GM12878 (cell line): ENCODE results near the gene STON2. TPM values are rescaled to one million over a fixed set of nuclear protein-coding genes. Genes with fewer than 3 reads are reported as not detected.

ENCODE experiments used
- ATAC-seq: fragments of 200-7000 bp; cut with Tn5 transposase; 3 replicates; pipeline ENCODE4 v1.9.1; 2020; ENCODE audit warnings: mild to moderate bottlenecking, moderate library complexity
- BruUV-seq: library from RNA; stranded (reverse); fragments of 400-500 nt; replicated peaks from 2 replicates; lab custom pipeline; 2021; lab: Mats Ljungman, UMichigan
- CTCF ChIA-PET: fragments of 300-600 bp; sonication (Branson Sonifier 250); formaldehyde crosslinking; extraction: SDS; loops from one replicate; lab custom pipeline; 2021; ENCODE audit warnings: inconsistent platforms; lab: Yijun Ruan, JAX
- POLR2A ChIA-PET: fragments of 350-600 bp; formaldehyde crosslinking; extraction: SDS; loops from one replicate; lab custom pipeline; 2021; ENCODE audit warnings: inconsistent platforms; lab: Charles Lee
- RAD21 ChIA-PET: fragments of 300-600 bp; sonication (Branson Sonifier 250); formaldehyde crosslinking; loops from one replicate; lab custom pipeline; 2023; ENCODE audit warnings: antibody characterized with exemption; ENCODE audit not compliant: unreplicated experiment; lab: Charles Lee
- SMC1A ChIA-PET: fragments of 300-600 bp; sonication (Branson Sonifier 250); formaldehyde crosslinking; loops from one replicate; lab custom pipeline; 2023; ENCODE audit not compliant: unreplicated experiment, uncharacterized antibody; lab: Charles Lee
- DNase-seq: peaks from one replicate; pipeline ENCODE4 v3.0.0-alpha.2; 2011; ENCODE audit warnings: low read depth, low spot score
- FAIRE-seq: peaks from 3 replicates; lab custom pipeline; 2011; peaks lifted over from hg19 to GRCh38; lab: Jason Lieb, UNC
- H2AFZ ChIP-seq: 2 replicates; pipeline ENCODE4 v1.6.0; 2011; ENCODE audit warnings: low read depth, low read length, control low read depth; ENCODE audit not compliant: control insufficient read depth
- H3K27ac ChIP-seq: 2 replicates; pipeline ENCODE4 v1.5.1; 2011; ENCODE audit warnings: control low read depth; ENCODE audit not compliant: control insufficient read depth, insufficient read depth
- H3K27me3 ChIP-seq, 2 experiments: replicated peaks in 1 of 2; 2 replicates each; pipeline versions ENCODE4 v1.6.0 to v1.6.1; 2011; ENCODE audit warnings: low read length in 1 of 2; ENCODE audit not compliant: control insufficient read depth in 2 of 2, insufficient read depth in 2 of 2
- H3K36me3 ChIP-seq, 2 experiments: 2 replicates each; pipeline ENCODE4 v1.5.1; 2011; ENCODE audit warnings: low read length in 1 of 2; ENCODE audit not compliant: control insufficient read depth in 2 of 2, insufficient read depth in 2 of 2
- H3K4me1 ChIP-seq: 2 replicates; pipeline ENCODE4 v1.6.1; 2011; ENCODE audit warnings: mild to moderate bottlenecking, low read length, moderate library complexity, mixed read lengths; ENCODE audit not compliant: control insufficient read depth, insufficient read depth
- H3K4me2 ChIP-seq: 2 replicates; pipeline ENCODE4 v1.6.0; 2011; ENCODE audit warnings: control low read depth; ENCODE audit not compliant: control insufficient read depth, insufficient read depth
- H3K4me3 ChIP-seq: fragments of 200-600 bp; sonication (generic); 2 replicates; pipeline ENCODE4 v1.5.1; 2016
- H3K79me2 ChIP-seq: 2 replicates; pipeline ENCODE4 v1.6.0; 2011; ENCODE audit warnings: low read length; ENCODE audit not compliant: control insufficient read depth, insufficient read depth
- H3K9ac ChIP-seq: 2 replicates; pipeline ENCODE4 v1.8.0; 2011; ENCODE audit warnings: low read length, control low read depth, mixed read lengths; ENCODE audit not compliant: control insufficient read depth, insufficient read depth
- H3K9me3 ChIP-seq: replicated peaks from 3 replicates; pipeline ENCODE4 v1.5.1; 2011; ENCODE audit warnings: mild to moderate bottlenecking, low read length; ENCODE audit not compliant: control insufficient read depth, insufficient read depth
- H4K20me1 ChIP-seq: 2 replicates; pipeline ENCODE4 v1.6.0; 2011; ENCODE audit not compliant: control insufficient read depth, insufficient read depth
- ATF7 ChIP-seq: fragments of 450-650 bp; IDR thresholded peaks from 2 replicates; pipeline ENCODE4 v1.6.1; 2016; ENCODE audit warnings: low read depth, mild to moderate bottlenecking
- BCL3 ChIP-seq: IDR thresholded peaks from 2 replicates; pipeline ENCODE4 v1.6.1; 2011; ENCODE audit warnings: borderline replicate concordance, low read depth, mild to moderate bottlenecking, moderate library complexity, low read length; ENCODE audit not compliant: insufficient read depth, poor library complexity, severe bottlenecking
- HDAC6 ChIP-seq: fragments of 200-600 bp; sonication (generic); IDR thresholded peaks from one replicate; pipeline ENCODE4 v1.8.0; 2017; ENCODE audit warnings: antibody characterized with exemption; ENCODE audit not compliant: unreplicated experiment
- IKZF1 ChIP-seq: fragments of 450-650 bp; conservative IDR thresholded peaks from 2 replicates; pipeline ENCODE4 v1.6.1; 2017; ENCODE audit warnings: antibody characterized with exemption, mild to moderate bottlenecking
- IRF5 ChIP-seq: fragments of 450-650 bp; IDR thresholded peaks from 2 replicates; pipeline ENCODE4 v1.6.1; 2017; ENCODE audit warnings: borderline replicate concordance
- JUND ChIP-seq: IDR thresholded peaks from 2 replicates; pipeline ENCODE4 v1.6.1; 2012; ENCODE audit warnings: low read depth, mild to moderate bottlenecking, low read length, improper control_type of control experiment, moderate library complexity
- KDM1A ChIP-seq: fragments of 200-600 bp; sonication (generic); IDR thresholded peaks from 2 replicates; pipeline ENCODE4 v1.6.1; 2016; ENCODE audit warnings: borderline replicate concordance
- NRF1 ChIP-seq: conservative IDR thresholded peaks from 2 replicates; pipeline ENCODE4 v1.6.1; 2011; ENCODE audit warnings: mild to moderate bottlenecking, low read depth, low read length, improper control_type of control experiment
- PAX5 ChIP-seq: IDR thresholded peaks from 2 replicates; pipeline ENCODE4 v1.6.1; 2011; ENCODE audit warnings: low read depth, low read length, borderline replicate concordance
- PKNOX1 ChIP-seq: fragments of 450-650 bp; IDR thresholded peaks from 2 replicates; pipeline ENCODE4 v1.6.1; 2016; ENCODE audit warnings: mild to moderate bottlenecking
- RAD51 ChIP-seq: fragments of 450-650 bp; IDR thresholded peaks from 2 replicates; pipeline ENCODE4 v1.6.1; 2016; ENCODE audit warnings: moderate library complexity, mild to moderate bottlenecking, inconsistent platforms
- RFX5 ChIP-seq: IDR thresholded peaks from 2 replicates; pipeline ENCODE4 v1.6.1; 2011; ENCODE audit warnings: low read depth, low read length, improper control_type of control experiment
- ZBED1 ChIP-seq: IDR thresholded peaks from 2 replicates; pipeline ENCODE4 v1.6.1; 2016; ENCODE audit warnings: borderline replicate concordance
- ZNF384 ChIP-seq: IDR thresholded peaks from 2 replicates; pipeline ENCODE4 v1.6.1; 2012; ENCODE audit warnings: low read depth, mild to moderate bottlenecking, low read length, improper control_type of control experiment, borderline replicate concordance
- ZSCAN29 ChIP-seq: fragments of 450-650 bp; IDR thresholded peaks from 2 replicates; pipeline ENCODE4 v1.6.1; 2017; ENCODE audit warnings: mild to moderate bottlenecking, moderate library complexity
- ZZZ3 ChIP-seq: IDR thresholded peaks from 2 replicates; pipeline ENCODE4 v1.6.1; 2011; ENCODE audit warnings: low read depth; ENCODE audit not compliant: control insufficient read depth, insufficient read length
- WGBS: methylation state at CpG from one replicate; pipeline ENCODE4 v1.1.6; 2016; ENCODE audit warnings: low lambda C conversion rate; ENCODE audit not compliant: insufficient replicate concordance, insufficient coverage; ENCODE audit errors: missing lambda C conversion rate; 5-methylcytosine and 5-hydroxymethylcytosine counted together
- in situ Hi-C: fragments of 300-500 bp; cut with MboI; formaldehyde crosslinking; loops from 9 replicates; pipeline ENCODE4 v1.14.3; 2018; ENCODE audit warnings: mixed read lengths
- intact Hi-C: fragments of 100-400 bp; cut with micrococcal nuclease; formaldehyde crosslinking; loops from one replicate; pipeline ENCODE4 v1.14.2; 2022; ENCODE audit not compliant: unreplicated experiment
- polyA plus RNA-seq, 11 experiments: library from polyadenylated mRNA; depleted of rRNA in 4 of 11; unstranded in 6 of 11; stranded (reverse) in 5 of 11; fragments of >200 nt; fragmentation: Nextera tagmentation in 4 of 11; fragmentation: Illumina TruSeq in 1 of 11; extraction: Ambion mirVana in 4 of 11; extraction: Trizol in 1 of 11; gene quantifications; 1 replicate in 1 of 11; 2 replicates in 10 of 11; pipeline versions ENCODE4 v1.2.1 to v1.2.3, GENCODE V29; 2011 to 2016; ENCODE audit warnings: inconsistent platforms in 2 of 11, missing spikeins in 2 of 11, low read depth in 1 of 11
- total RNA-seq, 4 experiments: library from RNA; depleted of rRNA in 3 of 4; stranded (reverse); fragments of >200 nt in 3 of 4; fragmentation: Illumina TruSeq in 1 of 4; extraction: Trizol in 1 of 4; gene quantifications; 2 replicates each; pipeline versions ENCODE4 v1.2.1 to v1.2.3, GENCODE V29; 2013 to 2021

Gene STON2
- total and polyA plus RNA-seq, 10 of the 15 experiments (the other 5 are each of a cell fraction or from before 2014, with no cell fraction given), result 0.03 to 0.13 (median 0.03) TPM; not detected in 7

GRCh38 chr14:81224222-81224621 is 175.9 kb downstream of the STON2 start:
- no peaks in the 10 kb centered on the region for H3K36me3 ChIP-seq
- 36% methylated on average over 1 of the region's 1 CpG for WGBS
- no TSS peak for BruUV-seq
- no peak overlapping the region for H3K4me2 ChIP-seq
- ATAC-seq (no peak), FAIRE-seq (no peak), DNase-seq (no peak)
- no peaks in the 10 kb centered on the region for H3K27me3 ChIP-seq
- H3K79me2 ChIP-seq, result peaks cover 12% of the 10 kb centered on the region
- H3K4me1 ChIP-seq, result no peaks in the 10 kb centered on the region
- no peak for TF ChIP-seq BCL3
- TF ChIP-seq ZBED1, result no peak
- no peak for TF ChIP-seq PKNOX1
- TF ChIP-seq NRF1, result no peak
- TF ChIP-seq ZZZ3, result no peak
- TF ChIP-seq JUND, result no peak
- TF ChIP-seq HDAC6, result no peak
- TF ChIP-seq IKZF1, result no peak
- no peak for TF ChIP-seq ATF7
- no peak for TF ChIP-seq IRF5
- no peak for TF ChIP-seq PAX5
- TF ChIP-seq RFX5, result no peak
- no peak for TF ChIP-seq ZNF384
- no peak for TF ChIP-seq KDM1A
- TF ChIP-seq RAD51, result no peak
- TF ChIP-seq ZSCAN29, result no peak
- H3K9me3 ChIP-seq, result no peaks in the 10 kb centered on the region
- in situ Hi-C loops, result no loop called here
- H4K20me1 ChIP-seq, result no peaks in the 10 kb centered on the region
- no peak overlapping the region for H3K27ac ChIP-seq
- RAD21 ChIA-PET, result interaction anchor here (1.2 kb wide), 1 partner anchor 54 kb away, joined by 3 read pairs; no protein-coding TSS in a partner anchor
- POLR2A ChIA-PET, result interaction anchor here (1.1 to 1.6 kb wide), 3 partner anchors 10 to 51 kb away, joined by 4 to 5 read pairs (median 5); no protein-coding TSS in a partner anchor
- SMC1A ChIA-PET, result interaction anchor here (1.3 kb wide), 1 partner anchor 45 kb away, joined by 3 read pairs; no protein-coding TSS in a partner anchor
- no peak overlapping the region for H2AFZ ChIP-seq
- intact Hi-C loops, result no loop called here
- H3K4me3 ChIP-seq, result no peak overlapping the region
- CTCF ChIA-PET, result no interaction called here
- H3K9ac ChIP-seq, result no peak overlapping the region
